ENCODE results near the gene ZMIZ1. TPM values are rescaled to one million over a fixed set of nuclear protein-coding genes. Genes with fewer than 3 reads are reported as not detected.
A peak's percentile ranks its signal among the peaks of the same experiment; 100 is the strongest.

ZMIZ1 gene
- total RNA-seq, 4 donors from 2014 or later, result 22.7 to 37.5 (median 31.7) TPM

DNA sequence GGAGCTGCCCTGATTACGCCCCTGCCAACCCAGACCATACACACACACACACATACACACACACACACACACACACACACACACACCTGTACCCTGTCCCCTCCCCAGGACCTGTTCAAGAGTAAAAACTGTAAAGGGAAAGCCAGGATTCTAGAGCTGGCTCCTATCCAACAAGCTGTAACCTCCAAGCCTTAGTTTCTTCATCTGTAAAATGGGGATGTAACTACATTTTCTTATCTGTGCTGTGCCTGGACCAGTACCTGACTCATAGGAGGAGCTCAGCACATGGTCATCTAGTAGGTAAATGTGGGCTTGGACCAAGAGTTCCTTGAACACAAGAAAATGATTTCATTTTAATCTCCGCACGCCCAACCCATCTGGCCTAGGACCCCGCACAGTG is 128.8 kb downstream of the ZMIZ1 start:
- intact Hi-C loops (cut with DNase I; ENCODE audit: low total_unique reads), result loop anchor here (5.0 to 10.0 kb wide), 5 partner anchors 83 to 1150 kb away; no protein-coding TSS in a partner anchor
- peaks cover 14 to 15% of the 10 kb centered on the region in 2 donors for H3K4me1 ChIP-seq
- no peaks in the 10 kb centered on the region for H3K27me3 ChIP-seq
- peaks cover 0 to 4% of the 10 kb centered on the region in 2 donors for H3K36me3 ChIP-seq
- no peak overlapping the region for H3K4me3 ChIP-seq
- TF ChIP-seq, protein P1, sequence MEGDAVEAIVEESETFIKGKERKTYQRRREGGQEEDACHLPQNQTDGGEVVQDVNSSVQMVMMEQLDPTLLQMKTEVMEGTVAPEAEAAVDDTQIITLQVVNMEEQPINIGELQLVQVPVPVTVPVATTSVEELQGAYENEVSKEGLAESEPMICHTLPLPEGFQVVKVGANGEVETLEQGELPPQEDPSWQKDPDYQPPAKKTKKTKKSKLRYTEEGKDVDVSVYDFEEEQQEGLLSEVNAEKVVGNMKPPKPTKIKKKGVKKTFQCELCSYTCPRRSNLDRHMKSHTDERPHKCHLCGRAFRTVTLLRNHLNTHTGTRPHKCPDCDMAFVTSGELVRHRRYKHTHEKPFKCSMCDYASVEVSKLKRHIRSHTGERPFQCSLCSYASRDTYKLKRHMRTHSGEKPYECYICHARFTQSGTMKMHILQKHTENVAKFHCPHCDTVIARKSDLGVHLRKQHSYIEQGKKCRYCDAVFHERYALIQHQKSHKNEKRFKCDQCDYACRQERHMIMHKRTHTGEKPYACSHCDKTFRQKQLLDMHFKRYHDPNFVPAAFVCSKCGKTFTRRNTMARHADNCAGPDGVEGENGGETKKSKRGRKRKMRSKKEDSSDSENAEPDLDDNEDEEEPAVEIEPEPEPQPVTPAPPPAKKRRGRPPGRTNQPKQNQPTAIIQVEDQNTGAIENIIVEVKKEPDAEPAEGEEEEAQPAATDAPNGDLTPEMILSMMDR (IDR thresholded peaks at IDR 0.05 in 4 of 5, conservative IDR thresholded peaks at IDR 0.05 in 1 of 5), result no peak
- no peak for TF ChIP-seq POLR2A (IDR thresholded peaks at IDR 0.05)
- in situ Hi-C loops (cut with MboI; ENCODE audit: low sequenced_read_pairs in 4 of 4), result loop anchor here (10.0 to 25.0 kb wide), 7 partner anchors 235 to 1160 kb away; partner anchors contain the start of genes POLR3A (in 1 of the 4) and RPS24 (in 1 of the 4)
- no peak for DNase-seq
- H3K9me3 ChIP-seq, result no peaks in the 10 kb centered on the region
- ATAC-seq, result no peak
- no peak overlapping the region for H3K27ac ChIP-seq

DNA sequence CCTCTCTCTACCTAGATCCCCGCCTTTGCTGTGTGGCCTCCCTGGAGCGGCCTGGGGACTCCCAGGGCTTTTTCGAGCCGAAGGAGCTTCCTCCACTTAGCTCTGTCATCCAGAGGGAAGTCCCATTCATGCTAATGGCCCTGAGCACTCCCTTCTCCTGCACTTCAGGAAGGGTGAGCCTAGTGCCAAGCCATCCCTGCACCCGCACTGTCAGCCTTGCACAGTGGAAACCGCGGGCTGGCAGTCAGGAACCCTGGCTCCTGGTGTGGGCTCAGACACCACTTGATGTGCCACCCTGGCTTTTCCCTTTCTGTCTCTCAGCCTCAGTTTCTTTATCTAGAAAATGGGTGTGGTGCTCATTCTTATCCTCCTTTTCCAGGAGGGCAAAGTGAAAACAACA is 131.6 kb downstream of the ZMIZ1 start:
- Histone ChIP-seq H3K4me1 (peaks cover 0 to 4% of the 10 kb centered on the region in 2 donors), H3K27me3 (no peaks in the 10 kb centered on the region), H3K4me3 (no peak overlapping the region), H3K36me3 (peaks cover 0 to 24% of the 10 kb centered on the region in 2 donors), H3K27ac (no peak overlapping the region), H3K9me3 (no peaks in the 10 kb centered on the region)
- TF ChIP-seq, protein P1 (IDR thresholded peaks at IDR 0.05 in 4 of 5, conservative IDR thresholded peaks at IDR 0.05 in 1 of 5), result no peak
- no peak for TF ChIP-seq POLR2A (IDR thresholded peaks at IDR 0.05)
- in situ Hi-C loops (cut with MboI; ENCODE audit: low sequenced_read_pairs in 4 of 4) (no loop called here), intact Hi-C loops (cut with DNase I; ENCODE audit: low total_unique reads) (no loop called here)
- ATAC-seq (no peak), DNase-seq (no peak)

DNA sequence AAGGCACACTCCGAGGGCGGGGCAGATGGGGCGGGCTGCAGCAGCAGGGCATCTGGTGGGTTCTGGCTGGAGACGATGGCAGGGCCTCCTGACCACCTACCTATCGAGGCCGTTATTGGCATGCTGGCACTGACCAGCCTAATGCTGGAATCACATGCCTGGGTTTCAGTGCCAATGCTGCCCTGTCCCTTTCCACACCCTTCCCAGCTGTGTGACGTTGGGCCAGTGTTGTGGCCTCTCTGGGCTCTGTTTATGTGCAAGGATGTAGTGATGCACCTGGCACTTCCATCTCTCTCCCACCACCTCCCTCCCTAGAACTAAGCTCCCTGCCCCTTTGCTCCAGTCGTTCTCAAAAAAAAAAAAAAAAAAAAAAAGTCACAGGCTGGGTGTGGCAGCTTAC is 132.9 kb downstream of the ZMIZ1 start:
- intact Hi-C loops (cut with DNase I; ENCODE audit: low total_unique reads), result no loop called here
- TF ChIP-seq, protein P1 (IDR thresholded peaks at IDR 0.05 in 4 of 5, conservative IDR thresholded peaks at IDR 0.05 in 1 of 5), result no peak
- no peak for TF ChIP-seq POLR2A (IDR thresholded peaks at IDR 0.05)
- DNase-seq, result no peak

DNA sequence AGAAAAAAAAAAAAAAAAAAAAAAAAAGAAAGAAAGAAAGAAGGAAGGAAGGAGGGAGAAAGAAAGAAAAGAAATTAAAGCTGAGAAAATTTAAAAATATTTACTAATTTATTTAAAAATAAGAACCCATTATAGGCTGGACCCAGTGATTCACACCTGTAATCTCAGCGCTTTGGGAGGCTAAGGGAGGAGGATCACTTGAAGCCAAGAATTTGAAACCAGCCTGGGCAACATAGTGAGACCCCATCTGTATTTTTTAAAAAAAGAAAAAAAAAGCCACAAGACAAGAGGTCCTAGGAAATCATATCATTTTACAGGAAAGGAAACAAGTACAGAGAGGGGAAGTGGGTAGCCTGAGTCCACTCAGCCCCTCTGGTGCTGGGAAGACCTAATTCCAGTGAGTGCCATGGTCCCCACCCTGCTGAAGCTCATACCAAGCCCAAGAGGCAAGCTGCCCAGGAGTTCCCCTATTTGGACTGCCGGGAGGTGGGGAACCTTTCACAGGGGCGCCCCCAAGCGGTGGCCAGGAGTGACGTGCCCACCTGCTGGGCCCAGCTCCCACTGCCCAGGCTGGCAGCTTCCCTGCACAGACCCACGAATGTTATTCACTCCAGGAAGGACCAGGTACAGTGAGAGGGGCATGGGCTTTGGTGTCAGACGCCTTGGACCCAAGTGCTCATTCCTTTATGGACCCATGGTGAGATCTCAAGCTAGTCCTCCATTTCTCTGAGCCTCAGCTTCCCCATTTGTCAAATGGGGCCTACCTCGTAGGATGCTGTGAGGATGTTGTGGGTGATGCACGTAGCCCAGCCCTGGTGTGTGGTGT is 133.6 kb downstream of the ZMIZ1 start:
- Histone ChIP-seq H3K4me3 (no peak overlapping the region), H3K27me3 (no peaks in the 10 kb centered on the region), H3K27ac (no peak overlapping the region), H3K9me3 (no peaks in the 10 kb centered on the region), H3K4me1 (no peaks in the 10 kb centered on the region), H3K36me3 (peaks cover 0 to 24% of the 10 kb centered on the region in 2 donors)
- in situ Hi-C loops (cut with MboI; ENCODE audit: low sequenced_read_pairs in 4 of 4), result no loop called here
- no peak for TF ChIP-seq POLR2A (IDR thresholded peaks at IDR 0.05)
- TF ChIP-seq, protein P1 (IDR thresholded peaks at IDR 0.05 in 4 of 5, conservative IDR thresholded peaks at IDR 0.05 in 1 of 5), result peak; percentile 4 to 43 (median 27)
- intact Hi-C loops (cut with DNase I; ENCODE audit: low total_unique reads), result no loop called here
- ATAC-seq (no peak), DNase-seq (no peak)

More for the DNA sequence above, 132.9 kb downstream of the ZMIZ1 start:
- ATAC-seq, result no peak
- H3K4me1 ChIP-seq, result no peaks in the 10 kb centered on the region
- H3K27me3 ChIP-seq, result no peaks in the 10 kb centered on the region
- H3K9me3 ChIP-seq, result no peaks in the 10 kb centered on the region
- in situ Hi-C loops (cut with MboI; ENCODE audit: low sequenced_read_pairs in 4 of 4), result no loop called here
- no peak overlapping the region for H3K4me3 ChIP-seq
- no peak overlapping the region for H3K27ac ChIP-seq
- peaks cover 0 to 24% of the 10 kb centered on the region in 2 donors for H3K36me3 ChIP-seq

Measured in gastrocnemius medialis (tissue), 4 donors.